ENCODE results near the gene EPM2A.

EPM2A gene

DNA sequence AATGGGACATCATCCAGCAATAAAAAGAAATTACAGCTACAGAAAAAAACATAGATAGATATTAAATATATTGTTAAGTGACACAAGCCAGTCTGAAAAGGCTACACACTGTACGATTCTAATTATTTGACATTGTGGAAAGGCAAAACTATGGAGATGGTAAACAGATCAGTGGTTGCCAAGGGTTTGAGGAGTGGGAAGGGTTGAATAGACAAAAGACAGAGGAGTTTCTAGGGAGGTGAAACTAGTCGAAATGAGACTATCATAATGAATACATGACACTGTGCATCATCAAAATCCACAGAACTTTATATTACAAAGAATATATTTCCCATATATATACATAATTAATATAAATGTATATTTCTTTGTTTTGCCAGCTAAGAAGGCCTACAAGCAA, 9.8 kb downstream of the EPM2A start:
- no peak overlapping the region for H3K9ac ChIP-seq (ENCODE audit: low read depth, low read length, poor library complexity, severe bottlenecking)
- no peaks in the 10 kb centered on the region; the same call in 1 of the 2 replicates for H3K36me3 ChIP-seq (ENCODE audit: insufficient read depth, low read length)
- H3K27me3 ChIP-seq (ENCODE audit: insufficient read depth, low read length, poor library complexity, severe bottlenecking), result no peaks in the 10 kb centered on the region
- H3K4me3 ChIP-seq (ENCODE audit: low read length, poor library complexity, severe bottlenecking), result no peak overlapping the region
- no peak overlapping the region for H2AFZ ChIP-seq (ENCODE audit: low read length)
- no peaks in the 10 kb centered on the region for H3F3A ChIP-seq (ENCODE audit: low read depth)
- no peaks in the 10 kb centered on the region for H3K4me1 ChIP-seq (ENCODE audit: insufficient read depth, low read length, poor library complexity, severe bottlenecking)
- no peak overlapping the region for H3K4me2 ChIP-seq (ENCODE audit: low read depth, low read length, poor library complexity, severe bottlenecking)
- TF ChIP-seq, protein P1, sequence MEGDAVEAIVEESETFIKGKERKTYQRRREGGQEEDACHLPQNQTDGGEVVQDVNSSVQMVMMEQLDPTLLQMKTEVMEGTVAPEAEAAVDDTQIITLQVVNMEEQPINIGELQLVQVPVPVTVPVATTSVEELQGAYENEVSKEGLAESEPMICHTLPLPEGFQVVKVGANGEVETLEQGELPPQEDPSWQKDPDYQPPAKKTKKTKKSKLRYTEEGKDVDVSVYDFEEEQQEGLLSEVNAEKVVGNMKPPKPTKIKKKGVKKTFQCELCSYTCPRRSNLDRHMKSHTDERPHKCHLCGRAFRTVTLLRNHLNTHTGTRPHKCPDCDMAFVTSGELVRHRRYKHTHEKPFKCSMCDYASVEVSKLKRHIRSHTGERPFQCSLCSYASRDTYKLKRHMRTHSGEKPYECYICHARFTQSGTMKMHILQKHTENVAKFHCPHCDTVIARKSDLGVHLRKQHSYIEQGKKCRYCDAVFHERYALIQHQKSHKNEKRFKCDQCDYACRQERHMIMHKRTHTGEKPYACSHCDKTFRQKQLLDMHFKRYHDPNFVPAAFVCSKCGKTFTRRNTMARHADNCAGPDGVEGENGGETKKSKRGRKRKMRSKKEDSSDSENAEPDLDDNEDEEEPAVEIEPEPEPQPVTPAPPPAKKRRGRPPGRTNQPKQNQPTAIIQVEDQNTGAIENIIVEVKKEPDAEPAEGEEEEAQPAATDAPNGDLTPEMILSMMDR (conservative IDR thresholded peaks at IDR 0.05; ENCODE audit: low read length), result no peak
- TF ChIP-seq EZH2phosphoT487 (IDR thresholded peaks at IDR 0.05; ENCODE audit: borderline replicate concordance), result no peak
- H3K9me3 ChIP-seq (ENCODE audit: insufficient read depth, low read depth, low read length), result peaks cover 17% of the 10 kb centered on the region; the same call in 1 of the 2 replicates
- H3K9me2 ChIP-seq (replicated peaks; ENCODE audit: low read depth, low read length), result no peaks in the 10 kb centered on the region
- no peaks in the 10 kb centered on the region for H4K20me1 ChIP-seq (ENCODE audit: insufficient read depth, low read length, poor library complexity, severe bottlenecking)
- H3K79me2 ChIP-seq (ENCODE audit: insufficient read depth, low read length), result no peaks in the 10 kb centered on the region

DNA sequence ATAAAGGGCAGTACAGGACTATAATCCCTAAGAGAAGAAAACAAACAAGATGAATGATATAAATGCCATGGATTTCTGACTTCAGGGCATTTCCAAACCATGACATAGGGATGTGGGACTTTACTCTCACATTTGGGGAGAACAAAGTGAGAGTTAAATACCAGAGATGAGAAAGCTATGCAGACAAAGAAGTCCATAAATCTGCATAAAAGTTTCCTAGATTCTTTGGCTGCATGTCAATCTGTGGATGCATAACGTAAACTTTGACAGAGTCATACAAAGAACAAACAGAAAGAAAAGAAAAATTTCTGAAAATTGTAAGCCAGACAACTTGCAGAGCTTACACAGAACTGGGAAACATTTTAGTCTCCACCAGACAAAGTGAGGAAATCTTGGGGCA, 11.7 kb downstream of the EPM2A start:
- no peaks in the 10 kb centered on the region for H3K9me2 ChIP-seq (replicated peaks; ENCODE audit: low read depth, low read length)
- H3K36me3 ChIP-seq (ENCODE audit: insufficient read depth, low read length), result no peaks in the 10 kb centered on the region; the same call in 1 of the 2 replicates
- no peak overlapping the region for H2AFZ ChIP-seq (ENCODE audit: low read length)
- H3K9ac ChIP-seq (ENCODE audit: low read depth, low read length, poor library complexity, severe bottlenecking), result no peak overlapping the region
- H3K4me1 ChIP-seq (ENCODE audit: insufficient read depth, low read length, poor library complexity, severe bottlenecking), result no peaks in the 10 kb centered on the region
- H3K4me2 ChIP-seq (ENCODE audit: low read depth, low read length, poor library complexity, severe bottlenecking), result no peak overlapping the region
- no peaks in the 10 kb centered on the region for H3K79me2 ChIP-seq (ENCODE audit: insufficient read depth, low read length)
- no peaks in the 10 kb centered on the region for H3F3A ChIP-seq (ENCODE audit: low read depth)
- H3K27me3 ChIP-seq (ENCODE audit: insufficient read depth, low read length, poor library complexity, severe bottlenecking), result no peaks in the 10 kb centered on the region
- H3K4me3 ChIP-seq (ENCODE audit: low read length, poor library complexity, severe bottlenecking), result no peak overlapping the region
- H3K9me3 ChIP-seq (ENCODE audit: insufficient read depth, low read depth, low read length), result peaks cover 11% of the 10 kb centered on the region; the same call in 1 of the 2 replicates
- TF ChIP-seq EZH2phosphoT487 (IDR thresholded peaks at IDR 0.05; ENCODE audit: borderline replicate concordance), result no peak
- TF ChIP-seq, protein P1 (conservative IDR thresholded peaks at IDR 0.05; ENCODE audit: low read length), result no peak
- H4K20me1 ChIP-seq (ENCODE audit: insufficient read depth, low read length, poor library complexity, severe bottlenecking), result no peaks in the 10 kb centered on the region

DNA sequence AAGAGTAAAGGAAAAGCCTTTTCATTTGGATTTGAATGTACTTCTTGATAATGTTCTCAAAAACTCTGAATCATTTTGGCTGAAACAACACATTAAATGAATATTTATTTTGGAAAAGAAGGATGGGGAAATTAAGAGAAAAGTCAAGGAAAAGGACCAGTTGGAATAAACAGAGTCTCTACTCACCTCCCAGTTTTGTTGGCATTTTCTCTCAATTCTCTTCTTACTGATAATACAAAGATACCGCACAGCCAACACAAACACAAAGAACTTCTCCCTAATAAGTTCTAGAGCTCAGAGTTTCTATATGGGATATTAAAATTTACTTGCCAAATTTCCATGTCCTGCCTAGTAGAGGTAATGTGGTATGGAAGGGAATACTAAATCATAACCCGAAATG, 13.1 kb downstream of the EPM2A start:
- Histone ChIP-seq H2AFZ (ENCODE audit: low read length) (no peak overlapping the region), H3K4me2 (ENCODE audit: low read depth, low read length, poor library complexity, severe bottlenecking) (no peak overlapping the region), H4K20me1 (ENCODE audit: insufficient read depth, low read length, poor library complexity, severe bottlenecking) (no peaks in the 10 kb centered on the region), H3K9me2 (replicated peaks; ENCODE audit: low read depth, low read length) (no peaks in the 10 kb centered on the region), H3K36me3 (ENCODE audit: insufficient read depth, low read length) (no peaks in the 10 kb centered on the region; the same call in 1 of the 2 replicates), H3K27me3 (ENCODE audit: insufficient read depth, low read length, poor library complexity, severe bottlenecking) (no peaks in the 10 kb centered on the region), H3K4me3 (ENCODE audit: low read length, poor library complexity, severe bottlenecking) (no peak overlapping the region), H3K4me1 (ENCODE audit: insufficient read depth, low read length, poor library complexity, severe bottlenecking) (no peaks in the 10 kb centered on the region), H3F3A (ENCODE audit: low read depth) (no peaks in the 10 kb centered on the region), H3K79me2 (ENCODE audit: insufficient read depth, low read length) (no peaks in the 10 kb centered on the region), H3K9ac (ENCODE audit: low read depth, low read length, poor library complexity, severe bottlenecking) (no peak overlapping the region), H3K9me3 (ENCODE audit: insufficient read depth, low read depth, low read length) (peaks cover 10% of the 10 kb centered on the region; the same call in 1 of the 2 replicates)
- TF ChIP-seq, protein P1 (conservative IDR thresholded peaks at IDR 0.05; ENCODE audit: low read length), result no peak
- TF ChIP-seq EZH2phosphoT487 (IDR thresholded peaks at IDR 0.05; ENCODE audit: borderline replicate concordance), result no peak

Data from Loucy (cell line).